ENCODE measurements around the gene KLHL30. TPM values are rescaled to one million over a fixed set of nuclear protein-coding genes. Genes with fewer than 3 reads are reported as not detected.

The KLHL30 gene
- total RNA-seq, 2 donors from 2014 or later = 0.23 to 1.9 TPM

DNA sequence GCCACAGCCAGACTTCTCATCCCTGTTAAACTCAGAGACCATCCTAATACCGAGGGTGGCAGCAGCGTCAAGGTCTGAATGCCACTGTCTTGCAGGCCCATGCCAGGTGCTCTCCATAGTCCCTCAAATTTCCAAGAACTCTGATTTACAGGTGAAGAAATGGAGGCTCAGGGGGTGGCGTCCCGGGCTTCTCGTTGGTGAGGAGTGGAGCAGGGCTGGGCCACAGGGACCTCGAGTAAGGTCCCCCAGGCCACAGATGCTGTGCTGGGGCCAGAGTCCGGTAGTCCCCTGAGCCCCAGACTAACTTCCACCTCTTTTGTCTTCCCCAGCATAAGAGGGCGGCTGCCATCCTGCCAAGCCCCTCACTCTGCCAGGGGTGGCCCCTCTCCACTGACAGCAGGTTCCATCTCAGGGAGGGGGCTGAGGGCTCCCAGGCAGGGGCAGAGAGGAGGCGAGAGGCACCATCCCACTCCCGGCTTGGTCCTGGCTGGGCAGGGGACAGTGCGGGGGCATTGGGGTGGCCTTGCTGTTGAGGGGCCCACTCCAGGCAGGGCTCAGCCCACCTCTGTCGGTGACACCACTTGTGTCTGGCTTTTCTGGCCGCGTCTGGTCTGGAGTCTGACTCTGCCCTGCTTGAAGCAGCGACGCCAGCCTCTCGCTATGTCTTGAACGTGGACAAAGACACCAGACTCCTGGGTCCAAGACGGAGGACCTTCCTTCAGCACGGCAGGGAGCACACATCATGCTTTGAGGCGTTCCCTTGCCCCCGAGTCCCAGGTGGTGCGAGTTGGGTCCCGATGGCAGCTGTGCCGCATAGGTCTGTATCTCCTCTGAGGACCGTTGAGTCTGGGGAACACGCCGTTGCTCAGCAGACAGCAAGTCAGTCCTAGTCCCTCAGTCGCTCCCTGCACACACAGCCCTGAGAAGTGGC lies 15.9 kb upstream of the KLHL30 start:
- WGBS = 87% methylated on average over 29 of the region's 29 CpGs
- intact Hi-C loops (cut with DNase I) = no loop called here
- no peaks in the 10 kb centered on the region for H3K27me3 ChIP-seq (replicated peaks; ENCODE audit: insufficient read depth)
- TF ChIP-seq, protein P1, sequence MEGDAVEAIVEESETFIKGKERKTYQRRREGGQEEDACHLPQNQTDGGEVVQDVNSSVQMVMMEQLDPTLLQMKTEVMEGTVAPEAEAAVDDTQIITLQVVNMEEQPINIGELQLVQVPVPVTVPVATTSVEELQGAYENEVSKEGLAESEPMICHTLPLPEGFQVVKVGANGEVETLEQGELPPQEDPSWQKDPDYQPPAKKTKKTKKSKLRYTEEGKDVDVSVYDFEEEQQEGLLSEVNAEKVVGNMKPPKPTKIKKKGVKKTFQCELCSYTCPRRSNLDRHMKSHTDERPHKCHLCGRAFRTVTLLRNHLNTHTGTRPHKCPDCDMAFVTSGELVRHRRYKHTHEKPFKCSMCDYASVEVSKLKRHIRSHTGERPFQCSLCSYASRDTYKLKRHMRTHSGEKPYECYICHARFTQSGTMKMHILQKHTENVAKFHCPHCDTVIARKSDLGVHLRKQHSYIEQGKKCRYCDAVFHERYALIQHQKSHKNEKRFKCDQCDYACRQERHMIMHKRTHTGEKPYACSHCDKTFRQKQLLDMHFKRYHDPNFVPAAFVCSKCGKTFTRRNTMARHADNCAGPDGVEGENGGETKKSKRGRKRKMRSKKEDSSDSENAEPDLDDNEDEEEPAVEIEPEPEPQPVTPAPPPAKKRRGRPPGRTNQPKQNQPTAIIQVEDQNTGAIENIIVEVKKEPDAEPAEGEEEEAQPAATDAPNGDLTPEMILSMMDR (IDR thresholded peaks at IDR 0.05) = no peak
- TF ChIP-seq POLR2A (IDR thresholded peaks at IDR 0.05) (no peak), POLR2AphosphoS5 (IDR thresholded peaks at IDR 0.05) (no peak)
- no peak overlapping the region for H3K27ac ChIP-seq
- H3K36me3 ChIP-seq = no peaks in the 10 kb centered on the region
- H3K4me1 ChIP-seq (replicated peaks) = no peaks in the 10 kb centered on the region
- no peak overlapping the region for H3K4me3 ChIP-seq
- DNase-seq (ENCODE audit: low spot score) = no peak
- no peaks in the 10 kb centered on the region for H3K9me3 ChIP-seq

DNA sequence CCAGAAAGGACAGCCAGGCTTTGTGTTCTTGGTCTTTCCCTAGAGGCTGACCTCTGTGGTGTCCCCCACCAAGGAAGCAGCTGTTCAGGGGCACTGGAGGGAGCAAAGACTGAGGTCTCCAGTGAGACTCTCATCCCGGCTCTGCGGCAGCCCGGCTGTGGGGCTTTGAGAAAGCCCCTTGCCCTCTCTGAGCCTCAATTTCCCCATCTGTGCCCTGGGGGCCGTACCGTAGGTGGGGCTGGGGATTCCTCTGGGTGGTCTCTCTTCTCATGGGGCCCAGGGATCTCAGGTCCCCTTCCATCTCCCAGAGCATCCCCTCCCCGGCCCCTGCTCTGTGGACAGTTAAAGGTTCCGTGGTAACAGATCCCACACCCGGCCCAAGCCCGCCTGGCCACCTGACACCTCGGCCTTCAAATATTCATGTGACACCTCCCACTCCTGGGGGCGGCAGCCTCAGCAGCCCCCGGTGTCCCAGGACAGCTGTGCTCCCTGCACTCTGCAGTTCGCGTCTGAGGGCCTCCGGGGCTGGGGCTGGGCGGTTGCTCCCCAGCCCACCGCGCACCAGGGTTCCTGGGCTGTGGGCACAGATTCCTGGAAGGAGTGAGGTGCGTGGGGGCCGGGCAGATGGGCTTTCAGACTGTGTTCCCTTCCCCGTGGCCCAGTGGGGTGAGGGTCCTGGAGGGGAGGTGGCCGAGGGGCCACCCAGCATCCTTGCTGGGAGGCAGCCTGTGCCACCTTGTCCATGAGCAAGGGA lies 15.1 kb upstream of the KLHL30 start:
- Histone ChIP-seq H3K9me3 (no peaks in the 10 kb centered on the region), H3K4me3 (no peak overlapping the region), H3K36me3 (no peaks in the 10 kb centered on the region), H3K27me3 (replicated peaks; ENCODE audit: insufficient read depth) (no peaks in the 10 kb centered on the region), H3K27ac (no peak overlapping the region), H3K4me1 (replicated peaks) (no peaks in the 10 kb centered on the region)
- intact Hi-C loops (cut with DNase I) = no loop called here
- no peak for TF ChIP-seq POLR2A (IDR thresholded peaks at IDR 0.05)
- TF ChIP-seq, protein P1 (IDR thresholded peaks at IDR 0.05) = no peak
- TF ChIP-seq POLR2AphosphoS5 (IDR thresholded peaks at IDR 0.05) = no peak
- DNase-seq (ENCODE audit: low spot score) = no peak
- WGBS = 73% methylated on average over 12 of the region's 22 CpGs

DNA sequence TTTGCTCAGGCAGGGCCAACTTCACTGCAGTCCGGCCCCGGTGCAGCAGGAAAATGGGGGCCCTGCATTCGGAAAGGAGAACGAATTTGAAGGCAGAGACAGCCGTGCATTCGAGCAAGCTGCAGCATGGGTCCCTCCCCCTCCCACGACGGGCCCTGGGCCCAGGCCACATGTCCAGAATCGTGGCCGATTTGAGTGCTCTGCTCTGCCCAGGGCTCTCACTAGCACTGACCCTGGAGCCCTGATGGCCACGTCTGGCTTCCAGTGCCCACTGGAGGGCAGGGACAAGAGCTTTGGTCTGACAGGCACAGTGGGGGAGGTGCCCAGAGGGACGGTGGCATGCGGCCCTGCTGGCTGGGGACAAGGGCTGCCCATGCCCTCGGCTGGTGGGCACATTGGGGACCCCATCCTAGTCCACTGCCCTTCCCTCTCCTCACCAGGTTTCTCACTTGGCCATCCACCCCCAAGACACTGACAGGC lies 14.4 kb upstream of the KLHL30 start:
- Histone ChIP-seq H3K27me3 (replicated peaks; ENCODE audit: insufficient read depth) (no peaks in the 10 kb centered on the region), H3K4me3 (no peak overlapping the region), H3K27ac (no peak overlapping the region), H3K4me1 (replicated peaks) (no peaks in the 10 kb centered on the region), H3K9me3 (no peaks in the 10 kb centered on the region), H3K36me3 (no peaks in the 10 kb centered on the region)
- intact Hi-C loops (cut with DNase I) = no loop called here
- TF ChIP-seq, protein P1 (IDR thresholded peaks at IDR 0.05) = no peak
- no peak for TF ChIP-seq POLR2AphosphoS5 (IDR thresholded peaks at IDR 0.05)
- no peak for TF ChIP-seq POLR2A (IDR thresholded peaks at IDR 0.05)
- WGBS = 74% methylated on average over 14 of the region's 14 CpGs
- DNase-seq (ENCODE audit: low spot score) = no peak

DNA sequence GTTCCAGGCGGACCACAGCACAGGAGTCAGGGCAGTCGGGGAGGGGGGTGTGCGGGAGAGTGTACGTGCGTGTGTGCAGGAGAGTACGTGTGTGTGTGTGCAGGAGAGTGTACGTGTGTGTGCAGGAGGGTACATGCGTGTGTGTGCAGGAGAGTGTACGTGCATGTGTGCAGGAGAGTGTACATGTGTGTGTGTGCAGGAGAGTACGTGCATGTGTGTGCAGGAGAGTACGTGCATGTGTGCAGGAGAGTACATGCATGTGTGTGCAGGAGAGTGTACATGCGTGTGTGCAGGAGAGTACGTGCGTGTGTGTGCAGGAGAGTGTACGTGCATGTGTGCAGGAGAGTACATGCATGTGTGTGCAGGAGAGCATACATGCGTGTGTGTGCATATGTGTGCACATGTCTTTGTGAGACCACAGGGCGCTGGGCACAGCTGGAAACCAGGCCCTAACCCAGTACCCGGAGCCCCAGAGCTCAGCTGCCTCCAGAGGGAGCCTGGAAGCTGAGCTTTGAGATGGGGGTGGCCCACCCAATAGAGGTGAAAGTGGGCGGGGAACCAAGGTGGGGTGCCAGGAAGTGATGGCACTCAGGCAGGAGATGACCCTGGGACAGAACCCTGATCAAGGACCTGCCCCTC lies 13.9 kb upstream of the KLHL30 start:
- H3K27ac ChIP-seq = no peak overlapping the region
- no peak overlapping the region for H3K4me3 ChIP-seq
- intact Hi-C loops (cut with DNase I) = no loop called here
- DNase-seq (ENCODE audit: low spot score) = no peak
- H3K9me3 ChIP-seq = no peaks in the 10 kb centered on the region
- TF ChIP-seq POLR2A (IDR thresholded peaks at IDR 0.05) (no peak), POLR2AphosphoS5 (IDR thresholded peaks at IDR 0.05) (no peak)
- TF ChIP-seq, protein P1 (IDR thresholded peaks at IDR 0.05) = no peak
- WGBS = 81% methylated on average over 19 of the region's 19 CpGs
- H3K27me3 ChIP-seq (replicated peaks; ENCODE audit: insufficient read depth) = no peaks in the 10 kb centered on the region
- no peaks in the 10 kb centered on the region for H3K4me1 ChIP-seq (replicated peaks)
- H3K36me3 ChIP-seq = no peaks in the 10 kb centered on the region
